ENCODE data around the gene CDC42EP2.

The CDC42EP2 gene

DNA sequence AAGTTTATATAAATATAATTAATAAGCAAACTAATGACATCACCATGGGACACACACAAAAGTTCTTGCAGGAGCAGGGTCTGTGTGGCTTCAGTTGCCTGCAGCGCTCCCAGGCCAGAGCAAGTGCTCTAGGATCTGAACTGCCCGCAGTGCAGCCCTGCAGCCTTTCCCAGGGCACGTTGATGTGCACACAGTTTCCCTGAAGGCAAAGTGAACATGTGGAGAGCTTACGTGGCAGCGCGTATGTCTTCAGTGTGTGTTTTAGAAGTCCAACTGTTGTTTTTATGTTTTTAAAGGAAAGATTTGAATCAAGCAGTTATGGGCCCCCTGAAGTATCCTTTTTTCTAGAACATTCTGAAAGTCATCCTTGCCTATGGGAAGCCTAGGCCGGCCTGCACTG, 38.7 kb downstream of the CDC42EP2 start:
- TF ChIP-seq GATA3 (IDR thresholded peaks at IDR 0.05; ENCODE audit: low read depth, low read length) (no peak), GATA2 (IDR thresholded peaks at IDR 0.05; ENCODE audit: low read depth, low read length) (no peak)

DNA sequence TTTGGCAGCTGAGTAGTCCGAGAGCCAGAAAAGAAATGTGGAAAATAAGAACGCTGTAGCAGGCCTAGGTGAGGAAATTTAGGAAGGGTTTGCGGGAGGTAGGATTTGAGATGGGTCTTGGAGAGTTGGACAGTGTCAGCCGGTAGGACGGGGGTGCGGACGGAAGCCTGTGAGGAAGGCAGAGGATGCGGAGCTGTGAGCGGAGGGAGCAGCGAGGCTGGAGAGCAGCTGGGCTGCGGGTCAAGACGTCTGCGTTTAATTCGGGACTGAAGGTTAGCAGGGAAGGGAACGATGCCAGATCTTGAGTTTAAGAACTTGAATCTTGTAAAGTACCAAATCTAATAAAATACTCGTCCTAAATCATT, 39.2 kb downstream of the CDC42EP2 start:
- TF ChIP-seq GATA2 (IDR thresholded peaks at IDR 0.05; ENCODE audit: low read depth, low read length) (no peak), GATA3 (IDR thresholded peaks at IDR 0.05; ENCODE audit: low read depth, low read length) (no peak)

DNA sequence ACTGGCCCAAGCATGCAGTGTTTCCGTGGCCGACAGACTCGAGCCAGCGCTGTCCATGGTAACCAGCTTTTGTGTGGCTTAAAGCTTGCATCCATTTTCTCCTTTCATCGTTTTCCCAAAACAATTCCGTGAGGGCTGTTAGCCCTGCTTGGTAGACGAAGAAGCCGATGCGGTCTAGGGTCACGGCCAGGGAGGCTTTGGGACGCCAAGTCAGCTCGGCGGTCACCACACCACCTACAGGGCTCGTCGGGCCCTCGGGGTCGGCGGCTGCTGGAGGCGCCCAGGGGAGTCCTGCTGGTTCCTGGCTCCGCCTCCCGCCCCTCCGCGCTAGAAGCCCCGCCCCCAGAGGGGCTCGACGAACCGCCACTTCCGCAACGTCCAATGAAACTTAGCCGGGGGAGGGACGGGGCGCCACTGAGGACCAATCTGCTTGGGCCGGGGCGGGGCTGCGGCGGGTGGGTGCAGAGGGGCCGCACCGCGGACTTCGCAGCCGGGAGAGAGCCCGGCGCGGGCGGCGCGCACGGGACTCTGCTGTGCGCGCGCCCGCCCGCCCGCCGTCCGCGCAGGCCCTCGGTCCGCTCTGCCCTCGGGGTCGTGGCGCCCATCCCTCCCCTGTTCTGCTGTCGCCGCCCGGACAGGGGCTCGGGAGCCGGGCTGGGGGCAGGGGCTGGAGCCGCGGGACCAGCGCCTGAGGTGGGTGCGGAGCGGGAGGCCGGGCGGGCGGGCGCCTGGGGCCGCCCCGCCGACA, 39.8 kb downstream of the CDC42EP2 start, which contains the start of gene TIGD3:
TIGD3 (plus strand) TSS at position 487 of the 748 bp plus-strand sequence. CDS start 1,058 bp downstream, outside the sequence.
- TF ChIP-seq GATA3 (IDR thresholded peaks at IDR 0.05; ENCODE audit: low read depth, low read length) (no peak), GATA2 (IDR thresholded peaks at IDR 0.05; ENCODE audit: low read depth, low read length) (no peak)

- TF ChIP-seq GATA2 (IDR thresholded peaks at IDR 0.05; ENCODE audit: low read depth, low read length) (peak; percentile 67), GATA3 (IDR thresholded peaks at IDR 0.05; ENCODE audit: low read depth, low read length) (no peak)
These were observed 40.5 kb downstream of the CDC42EP2 start for GRCh38 chr11:65355013-65355775.

GRCh38 chr11:65355776-65356393, 41.2 kb downstream of the CDC42EP2 start:
- TF ChIP-seq GATA3 (IDR thresholded peaks at IDR 0.05; ENCODE audit: low read depth, low read length) (no peak), GATA2 (IDR thresholded peaks at IDR 0.05; ENCODE audit: low read depth, low read length) (no peak)

- no peak for TF ChIP-seq GATA3 (IDR thresholded peaks at IDR 0.05; ENCODE audit: low read depth, low read length)
- no peak for TF ChIP-seq GATA2 (IDR thresholded peaks at IDR 0.05; ENCODE audit: low read depth, low read length)
These were observed 41.8 kb downstream of the CDC42EP2 start for GRCh38 chr11:65356394-65356972.

DNA sequence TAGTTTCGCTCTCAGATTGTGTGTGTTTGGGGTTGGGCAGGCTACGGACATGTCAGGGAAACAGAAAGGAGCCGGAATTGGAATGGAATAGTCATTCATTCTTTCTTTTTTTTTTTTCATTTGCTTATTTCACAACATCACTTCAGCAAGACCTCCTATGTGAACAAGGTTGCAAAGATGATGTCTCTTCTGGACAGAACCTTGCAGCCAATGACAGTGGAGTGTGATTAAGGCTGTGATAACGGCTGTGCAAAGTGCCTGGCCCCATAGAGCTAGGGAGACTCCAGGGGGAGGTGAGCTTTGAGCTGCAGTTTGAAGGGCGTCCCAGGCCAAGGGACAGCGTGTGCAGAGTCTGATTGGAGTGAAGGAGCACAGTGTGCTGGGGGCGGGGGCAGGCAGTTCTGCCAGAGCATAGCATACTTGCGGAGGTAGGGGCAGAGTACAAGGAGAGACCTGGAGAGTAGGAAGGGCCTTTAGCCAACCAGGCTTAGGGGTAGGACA, 43.2 kb downstream of the CDC42EP2 start:
- TF ChIP-seq GATA3 (IDR thresholded peaks at IDR 0.05; ENCODE audit: low read depth, low read length) (no peak), GATA2 (IDR thresholded peaks at IDR 0.05; ENCODE audit: low read depth, low read length) (no peak)

GRCh38 chr11:65362320-65362931, 47.8 kb downstream of the CDC42EP2 start:
- no peak for TF ChIP-seq GATA3 (IDR thresholded peaks at IDR 0.05; ENCODE audit: low read depth, low read length)
- TF ChIP-seq GATA2 (IDR thresholded peaks at IDR 0.05; ENCODE audit: low read depth, low read length): no peak

- TF ChIP-seq GATA3 (IDR thresholded peaks at IDR 0.05; ENCODE audit: low read depth, low read length) (no peak), GATA2 (IDR thresholded peaks at IDR 0.05; ENCODE audit: low read depth, low read length) (no peak)
These were observed 48.3 kb downstream of the CDC42EP2 start for GRCh38 chr11:65362966-65363365.

GRCh38 chr11:65363770-65364169, 49.1 kb downstream of the CDC42EP2 start:
- no peak for TF ChIP-seq GATA2 (IDR thresholded peaks at IDR 0.05; ENCODE audit: low read depth, low read length)
- no peak for TF ChIP-seq GATA3 (IDR thresholded peaks at IDR 0.05; ENCODE audit: low read depth, low read length)

- TF ChIP-seq GATA2 (IDR thresholded peaks at IDR 0.05; ENCODE audit: low read depth, low read length) (no peak), GATA3 (IDR thresholded peaks at IDR 0.05; ENCODE audit: low read depth, low read length) (no peak)
These were observed 51.7 kb downstream of the CDC42EP2 start for GRCh38 chr11:65366340-65366773.

- TF ChIP-seq GATA3 (IDR thresholded peaks at IDR 0.05; ENCODE audit: low read depth, low read length) (no peak), GATA2 (IDR thresholded peaks at IDR 0.05; ENCODE audit: low read depth, low read length) (no peak)
These were observed 56.0 kb downstream of the CDC42EP2 start for GRCh38 chr11:65370659-65371049.

Measured in SH-SY5Y (cell line).